ENCODE measurements around the gene ARF5. TPM values are rescaled to one million over a fixed set of nuclear protein-coding genes. Genes with fewer than 3 reads are reported as not detected.
A peak's percentile ranks its signal among the peaks of the same experiment; 100 is the strongest.

ARF5 gene
- total and polyA plus RNA-seq, 4 donors = 115 to 239 (median 159) TPM

DNA sequence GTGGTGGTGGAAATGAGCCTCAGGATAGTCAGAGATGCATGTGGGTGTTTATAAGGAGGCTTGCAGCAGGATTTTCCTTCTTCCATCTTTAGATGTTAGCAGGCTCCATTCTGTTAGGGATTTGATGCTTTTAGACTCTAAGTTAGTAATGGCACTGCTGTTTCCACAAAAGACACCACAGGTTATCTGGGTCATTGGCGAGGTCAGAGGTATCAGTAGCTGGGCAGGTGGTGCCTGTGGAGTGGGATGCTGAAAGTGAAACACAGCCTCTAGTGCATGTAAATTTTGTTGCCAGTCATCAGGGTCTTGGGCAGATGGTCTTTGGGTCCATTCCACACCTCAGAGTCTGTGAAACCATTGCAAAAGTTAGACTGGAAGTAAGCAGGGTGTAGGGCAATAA, 30.6 kb downstream of the ARF5 start:
- no peaks in the 10 kb centered on the region for H3K36me3 ChIP-seq (ENCODE audit: control insufficient read depth in 4 of 4, insufficient read depth in 4 of 4, low read length in 4 of 4)
- ATAC-seq (ENCODE audit: insufficient read depth, low FRiP score) = no peak
- H3K9ac ChIP-seq (ENCODE audit: insufficient read depth in 1 of 2, low read length in 2 of 2) = no peak overlapping the region
- peaks cover 13 to 62% (median 16%) of the 10 kb centered on the region in 3 donors for H3K27me3 ChIP-seq (ENCODE audit: control insufficient read depth in 3 of 3, insufficient read depth in 3 of 3, low read length in 2 of 3)
- TF ChIP-seq, protein P1, sequence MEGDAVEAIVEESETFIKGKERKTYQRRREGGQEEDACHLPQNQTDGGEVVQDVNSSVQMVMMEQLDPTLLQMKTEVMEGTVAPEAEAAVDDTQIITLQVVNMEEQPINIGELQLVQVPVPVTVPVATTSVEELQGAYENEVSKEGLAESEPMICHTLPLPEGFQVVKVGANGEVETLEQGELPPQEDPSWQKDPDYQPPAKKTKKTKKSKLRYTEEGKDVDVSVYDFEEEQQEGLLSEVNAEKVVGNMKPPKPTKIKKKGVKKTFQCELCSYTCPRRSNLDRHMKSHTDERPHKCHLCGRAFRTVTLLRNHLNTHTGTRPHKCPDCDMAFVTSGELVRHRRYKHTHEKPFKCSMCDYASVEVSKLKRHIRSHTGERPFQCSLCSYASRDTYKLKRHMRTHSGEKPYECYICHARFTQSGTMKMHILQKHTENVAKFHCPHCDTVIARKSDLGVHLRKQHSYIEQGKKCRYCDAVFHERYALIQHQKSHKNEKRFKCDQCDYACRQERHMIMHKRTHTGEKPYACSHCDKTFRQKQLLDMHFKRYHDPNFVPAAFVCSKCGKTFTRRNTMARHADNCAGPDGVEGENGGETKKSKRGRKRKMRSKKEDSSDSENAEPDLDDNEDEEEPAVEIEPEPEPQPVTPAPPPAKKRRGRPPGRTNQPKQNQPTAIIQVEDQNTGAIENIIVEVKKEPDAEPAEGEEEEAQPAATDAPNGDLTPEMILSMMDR (IDR thresholded peaks at IDR 0.05; ENCODE audit: control extremely low read depth, extremely low read depth) = no peak
- no peak overlapping the region for H3K4me3 ChIP-seq
- WGBS, 2 donors = 75 to 94% methylated on average over 1 of the region's 1 CpG
- no peaks in the 10 kb centered on the region for H3K9me3 ChIP-seq (ENCODE audit: control insufficient read depth in 4 of 4, insufficient read depth in 3 of 4, low read length in 3 of 4)
- H3K27ac ChIP-seq (ENCODE audit: low read depth in 1 of 2, low read length in 1 of 2) = no peak overlapping the region
- no peaks in the 10 kb centered on the region for H3K4me1 ChIP-seq (ENCODE audit: control insufficient read depth in 5 of 5, insufficient read depth in 5 of 5, low read length in 5 of 5)
- no peak for DNase-seq

DNA sequence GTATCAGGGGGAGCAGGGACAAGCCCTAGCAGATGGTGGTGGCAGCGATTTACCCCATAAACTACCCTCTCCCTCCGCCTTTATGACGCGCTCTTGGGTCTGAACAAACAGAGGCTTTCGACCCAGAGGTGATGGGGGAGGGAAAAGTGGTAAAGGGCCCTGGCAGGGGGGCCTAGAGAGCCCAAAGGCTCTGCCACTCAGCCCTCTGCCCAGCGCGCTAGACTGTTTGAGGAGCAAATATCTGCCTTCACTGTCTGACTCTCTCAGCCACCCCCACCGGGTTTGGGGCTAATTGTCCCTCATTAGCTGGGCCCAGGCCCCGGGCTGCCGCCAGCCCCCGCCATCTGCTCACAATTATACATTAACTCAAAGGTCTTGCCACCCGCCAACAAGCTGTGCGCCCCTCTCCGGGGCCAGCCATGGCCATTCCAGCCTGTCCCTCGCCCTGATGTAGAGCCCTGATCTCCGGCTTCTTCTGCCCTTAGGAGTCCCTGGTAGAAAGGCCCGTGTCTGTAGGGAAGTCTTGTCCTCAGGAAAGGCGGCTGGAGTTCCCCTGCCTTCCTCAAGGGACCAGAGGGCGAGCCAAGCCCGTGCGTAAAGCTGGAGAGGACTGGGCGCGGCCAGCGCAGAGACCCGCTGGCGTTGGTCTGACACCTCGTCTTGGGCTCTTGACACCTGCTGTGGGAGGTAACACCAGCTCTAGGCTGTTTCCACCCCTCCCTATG, 31.6 kb downstream of the ARF5 start:
- Histone ChIP-seq H3K4me1 (ENCODE audit: control insufficient read depth in 5 of 5, insufficient read depth in 5 of 5, low read length in 5 of 5) (no peaks in the 10 kb centered on the region), H3K27me3 (ENCODE audit: control insufficient read depth in 3 of 3, insufficient read depth in 3 of 3, low read length in 2 of 3) (peaks cover 13 to 59% (median 16%) of the 10 kb centered on the region in 3 donors), H3K36me3 (ENCODE audit: control insufficient read depth in 4 of 4, insufficient read depth in 4 of 4, low read length in 4 of 4) (no peaks in the 10 kb centered on the region), H3K27ac (ENCODE audit: low read depth in 1 of 2, low read length in 1 of 2) (no peak overlapping the region), H3K4me3 (no peak overlapping the region), H3K9me3 (ENCODE audit: control insufficient read depth in 4 of 4, insufficient read depth in 3 of 4, low read length in 3 of 4) (no peaks in the 10 kb centered on the region), H3K9ac (ENCODE audit: insufficient read depth in 1 of 2, low read length in 2 of 2) (no peak overlapping the region)
- TF ChIP-seq, protein P1 (IDR thresholded peaks at IDR 0.05; ENCODE audit: control extremely low read depth, extremely low read depth) = no peak
- DNase-seq (no peak), ATAC-seq (ENCODE audit: insufficient read depth, low FRiP score) (peak; percentile 20)
- 11 to 14% methylated on average over 27 of the region's 27 CpGs for WGBS, 2 donors

DNA sequence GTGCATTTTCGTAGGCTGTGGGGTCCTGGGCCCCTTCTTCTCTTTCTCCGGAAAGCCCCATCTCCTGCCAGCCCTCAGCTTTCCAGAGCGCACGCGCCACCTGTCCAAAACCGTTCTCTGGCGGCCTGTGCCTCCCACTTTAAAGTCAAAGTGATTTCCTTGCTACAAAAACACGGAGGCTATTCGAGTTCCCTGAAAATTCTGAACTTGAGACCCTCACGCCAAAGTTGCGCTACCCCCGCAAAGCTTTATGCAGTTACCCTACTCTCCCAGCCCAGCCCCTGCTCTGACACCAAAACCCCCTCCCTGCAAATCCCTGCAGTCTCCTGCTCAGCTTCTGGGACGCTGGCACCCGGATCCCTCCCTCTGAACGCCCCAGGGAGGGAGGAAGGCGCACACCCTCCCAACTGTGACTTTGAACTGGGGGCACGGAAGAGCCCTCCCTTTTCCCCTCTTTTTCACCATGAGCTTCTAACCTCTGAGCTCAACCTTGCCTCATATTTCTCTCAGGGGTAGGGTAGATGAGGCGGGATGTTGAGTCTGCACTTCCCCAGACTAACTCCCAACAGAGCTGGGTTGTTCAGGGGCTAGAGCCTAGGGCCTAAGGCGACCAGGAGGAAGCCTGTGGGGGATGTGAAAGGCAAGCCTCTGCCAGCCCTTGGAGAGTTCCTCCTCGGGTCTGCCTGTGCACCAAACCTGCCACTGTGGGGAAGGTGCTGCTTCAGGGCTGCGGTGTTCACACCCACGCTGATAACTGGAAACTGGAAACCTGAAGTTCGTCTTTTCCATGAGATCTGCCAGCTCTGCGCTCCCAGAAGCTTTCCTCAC, 32.4 kb downstream of the ARF5 start:
- ATAC-seq (ENCODE audit: insufficient read depth, low FRiP score) (no peak), DNase-seq (no peak)
- Histone ChIP-seq H3K36me3 (ENCODE audit: control insufficient read depth in 4 of 4, insufficient read depth in 4 of 4, low read length in 4 of 4) (no peaks in the 10 kb centered on the region), H3K4me1 (ENCODE audit: control insufficient read depth in 5 of 5, insufficient read depth in 5 of 5, low read length in 5 of 5) (no peaks in the 10 kb centered on the region), H3K9me3 (ENCODE audit: control insufficient read depth in 4 of 4, insufficient read depth in 3 of 4, low read length in 3 of 4) (no peaks in the 10 kb centered on the region), H3K27ac (ENCODE audit: low read depth in 1 of 2, low read length in 1 of 2) (no peak overlapping the region), H3K4me3 (no peak overlapping the region), H3K9ac (ENCODE audit: insufficient read depth in 1 of 2, low read length in 2 of 2) (no peak overlapping the region), H3K27me3 (ENCODE audit: control insufficient read depth in 3 of 3, insufficient read depth in 3 of 3, low read length in 2 of 3) (peaks cover 13 to 56% (median 16%) of the 10 kb centered on the region in 3 donors)
- WGBS, 2 donors = 5% methylated on average over 24 of the region's 24 CpGs
- TF ChIP-seq, protein P1 (IDR thresholded peaks at IDR 0.05; ENCODE audit: control extremely low read depth, extremely low read depth) = no peak

Measured in lung (tissue), 12 donors.